Measurements from ENCODE around the gene FCER1G.

FCER1G gene

DNA sequence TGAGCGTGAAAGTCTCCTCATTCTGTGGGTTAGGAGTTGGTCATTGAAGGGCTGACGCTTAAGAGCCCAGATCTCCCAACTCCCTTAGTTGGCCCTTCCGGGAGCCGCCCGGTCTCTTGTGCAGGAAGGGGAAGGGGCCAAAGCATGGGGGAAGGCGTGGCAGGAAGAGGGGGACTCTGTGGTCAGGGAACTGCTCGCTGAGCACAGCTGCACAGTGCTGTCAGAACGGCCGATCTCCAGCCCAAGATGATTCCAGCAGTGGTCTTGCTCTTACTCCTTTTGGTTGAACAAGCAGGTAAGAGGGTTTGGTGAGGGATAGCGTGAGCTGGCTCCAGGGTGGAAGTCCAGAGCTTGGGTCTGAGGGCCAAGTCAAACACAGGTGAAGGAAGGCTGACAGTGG, at the start of gene FCER1G:
FCER1G (plus strand) TSS at position 220 of the 400 bp plus-strand sequence; CDS start at position 247, 27 bp downstream.
- peak; percentile 73 for DNase-seq

DNA sequence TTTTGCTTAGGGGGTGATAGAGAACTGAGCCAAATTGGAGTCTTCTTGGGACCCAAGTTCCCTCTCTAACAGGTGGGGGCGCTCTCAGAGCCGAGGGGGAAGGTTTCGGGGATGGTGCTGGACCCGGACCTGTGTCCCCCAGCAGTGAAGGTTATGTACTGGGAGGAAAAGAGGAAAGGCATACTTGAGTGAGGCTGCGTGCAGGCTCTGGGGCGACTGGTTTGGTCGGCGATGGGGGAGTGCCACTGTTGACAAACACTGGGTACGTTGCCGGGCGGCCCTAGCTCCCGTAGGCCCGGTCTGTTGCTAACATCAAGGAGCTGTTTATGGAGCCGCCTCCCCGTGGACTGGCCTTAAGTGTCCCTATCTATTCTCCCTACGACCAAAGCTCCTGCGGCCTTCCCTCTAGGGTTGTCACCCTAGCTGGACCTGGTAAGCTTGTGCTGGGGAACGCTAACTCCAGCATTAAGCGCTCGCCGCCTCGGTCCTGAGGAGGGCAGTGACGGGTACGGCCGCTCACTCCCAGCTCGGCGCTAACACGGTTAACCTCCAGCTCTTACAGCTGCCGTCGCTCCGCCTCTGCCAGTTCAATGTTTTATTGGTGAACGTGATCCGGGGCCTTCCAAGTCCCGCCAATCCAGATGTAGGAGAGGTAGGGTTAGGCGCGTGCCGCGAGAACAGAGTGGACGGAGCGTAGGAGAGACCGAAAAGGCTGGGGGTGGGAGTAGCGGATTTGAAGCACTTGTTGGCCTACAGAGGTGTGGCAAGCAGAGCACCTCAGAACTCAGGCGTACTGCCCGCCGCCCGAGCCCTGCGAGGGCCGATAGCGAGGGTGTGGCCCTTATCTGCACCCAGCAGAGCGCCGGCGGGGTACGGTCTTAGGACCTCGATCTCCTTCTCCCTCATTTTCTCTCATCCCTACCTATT, 49.1 kb upstream of the FCER1G start, which contains the start of gene PPOX:
PPOX (plus strand) TSS at position 685 of the 927 bp plus-strand sequence. CDS start 422 bp downstream, outside the sequence.
- DNase-seq: peak; percentile 97

DNA sequence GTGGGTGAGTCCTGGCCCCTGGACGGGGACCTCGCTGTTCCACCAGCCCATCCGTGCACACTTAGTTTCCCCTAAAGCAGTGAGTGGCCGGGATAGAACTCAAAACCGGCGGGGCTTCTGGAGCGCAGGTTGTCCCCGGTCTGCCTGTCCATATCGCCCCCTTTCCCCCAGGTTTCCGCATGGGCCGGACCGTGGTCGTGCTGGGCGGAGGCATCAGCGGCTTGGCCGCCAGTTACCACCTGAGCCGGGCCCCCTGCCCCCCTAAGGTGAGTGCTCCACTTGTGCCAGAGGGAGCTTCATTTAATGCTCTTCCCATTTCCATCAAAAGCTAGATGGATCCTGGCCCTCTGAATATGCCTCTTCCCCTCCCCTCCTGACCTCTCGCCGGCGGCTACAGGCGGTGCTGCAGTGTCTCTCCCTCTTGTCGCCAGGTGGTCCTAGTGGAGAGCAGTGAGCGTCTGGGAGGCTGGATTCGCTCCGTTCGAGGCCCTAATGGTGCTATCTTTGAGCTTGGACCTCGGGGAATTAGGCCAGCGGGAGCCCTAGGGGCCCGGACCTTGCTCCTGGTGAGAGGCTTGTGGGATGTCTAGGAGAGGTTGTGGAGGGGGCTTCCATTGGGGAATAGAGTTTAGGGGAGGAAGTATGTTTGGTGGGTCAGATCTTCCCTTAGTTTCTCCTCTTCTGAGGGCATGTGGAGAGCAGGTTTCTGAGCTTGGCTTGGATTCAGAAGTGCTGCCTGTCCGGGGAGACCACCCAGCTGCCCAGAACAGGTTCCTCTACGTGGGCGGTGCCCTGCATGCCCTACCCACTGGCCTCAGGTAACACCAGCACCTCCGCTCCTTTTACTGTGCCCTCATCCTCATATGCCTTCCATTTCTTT, 48.2 kb upstream of the FCER1G start:
- no peak for DNase-seq

DNA sequence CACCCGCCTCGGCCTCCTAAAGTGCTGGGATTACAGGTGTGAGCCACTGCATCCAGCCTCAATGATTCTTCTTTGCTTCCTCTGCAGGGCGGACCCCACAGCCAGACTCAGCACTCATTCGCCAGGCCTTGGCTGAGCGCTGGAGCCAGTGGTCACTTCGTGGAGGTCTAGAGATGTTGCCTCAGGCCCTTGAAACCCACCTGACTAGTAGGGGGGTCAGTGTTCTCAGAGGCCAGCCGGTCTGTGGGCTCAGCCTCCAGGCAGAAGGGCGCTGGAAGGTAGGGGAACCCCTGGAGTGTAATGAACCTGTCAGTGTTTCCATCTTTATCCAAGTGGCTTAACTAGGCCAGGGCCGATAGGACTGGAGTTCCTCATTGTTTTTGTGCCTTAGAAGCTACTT, 46.2 kb upstream of the FCER1G start:
- DNase-seq: no peak

DNA sequence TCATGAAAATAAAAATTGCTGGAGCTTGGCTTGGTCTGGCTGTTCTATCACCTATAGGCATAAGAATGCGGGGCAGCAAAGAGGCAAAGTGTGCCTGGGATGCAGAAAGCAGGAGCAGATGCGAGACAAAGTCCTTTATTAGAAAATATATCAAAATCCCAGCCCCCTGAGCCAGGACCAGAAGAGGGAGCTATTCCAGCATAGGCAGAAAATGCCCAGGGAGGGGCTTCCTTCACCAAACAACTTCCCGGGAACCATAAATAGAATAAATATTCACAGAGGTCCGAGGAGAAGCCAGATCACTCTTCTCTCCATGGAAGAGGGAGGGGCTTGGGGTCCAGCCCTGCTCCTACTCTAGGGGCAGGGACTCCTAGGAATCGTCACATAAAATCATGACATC, 43.9 kb upstream of the FCER1G start:
- no peak for DNase-seq

DNA sequence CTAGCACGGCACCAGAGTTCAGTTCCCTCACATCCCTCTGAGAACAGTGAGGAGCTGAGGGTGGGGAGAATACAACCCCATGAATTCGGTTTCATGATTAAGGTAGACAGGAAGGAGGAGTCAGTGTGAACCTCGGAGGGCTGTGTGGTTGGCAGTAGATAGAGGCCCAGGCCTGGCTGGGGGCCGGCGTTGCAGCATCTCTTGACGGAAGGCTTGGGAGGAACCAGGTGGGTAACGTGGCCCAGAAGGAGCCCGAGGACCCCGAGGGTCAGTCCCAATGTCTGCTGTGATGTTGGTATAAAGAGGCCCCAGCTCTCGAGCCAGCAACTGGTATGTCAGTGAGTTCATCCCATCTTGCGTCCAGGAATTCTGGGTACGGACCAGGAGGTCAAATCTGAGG, 43.4 kb upstream of the FCER1G start:
- no peak for DNase-seq

DNA sequence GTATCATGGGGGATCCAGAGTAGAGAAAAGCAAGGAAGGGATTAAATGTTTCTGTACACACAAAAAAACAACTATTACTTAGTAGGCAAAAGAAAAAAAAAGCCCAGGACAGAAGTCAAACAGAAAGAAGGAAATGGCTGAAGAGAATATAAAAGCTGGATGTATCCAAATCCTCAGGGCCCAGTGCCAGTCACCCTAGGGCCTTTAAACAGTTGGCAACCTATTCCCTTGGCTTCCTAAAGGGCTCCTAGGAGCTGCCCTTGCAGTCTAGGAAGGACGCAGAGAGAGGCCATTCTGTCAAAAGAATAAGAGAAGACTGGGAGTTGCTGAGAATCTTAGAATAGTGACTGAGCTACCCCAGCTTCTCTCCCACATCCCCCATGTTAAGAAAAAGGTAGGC, 42.7 kb upstream of the FCER1G start:
- no peak for DNase-seq

DNA sequence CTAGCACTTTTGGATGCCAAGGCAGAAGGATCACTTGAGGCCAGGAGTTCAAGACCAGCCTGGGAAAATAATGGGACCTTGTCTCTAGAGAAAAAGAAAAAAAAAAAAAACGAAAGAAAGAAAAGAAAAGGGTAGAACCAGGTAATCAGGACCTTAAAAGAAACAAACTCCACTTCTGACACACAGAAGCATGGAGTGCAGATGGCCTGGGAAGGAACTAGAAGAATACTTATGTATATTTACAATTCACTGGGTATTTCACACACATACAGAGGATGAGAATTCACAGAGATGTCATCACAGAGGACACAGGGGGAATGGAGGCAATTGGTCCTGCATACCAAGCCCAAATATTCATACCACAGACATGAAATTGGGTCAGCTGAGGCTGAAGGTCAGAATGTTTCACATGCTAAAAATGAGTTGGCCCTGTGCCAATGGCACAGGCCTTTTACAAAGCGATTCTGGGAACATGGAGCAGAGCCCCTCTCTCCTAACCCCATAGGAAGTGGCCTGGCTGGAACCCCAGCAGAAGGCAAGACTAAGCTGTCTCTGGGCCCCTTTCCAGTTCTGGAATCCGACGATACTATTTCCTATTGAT, 42.2 kb upstream of the FCER1G start:
- DNase-seq: no peak

DNA sequence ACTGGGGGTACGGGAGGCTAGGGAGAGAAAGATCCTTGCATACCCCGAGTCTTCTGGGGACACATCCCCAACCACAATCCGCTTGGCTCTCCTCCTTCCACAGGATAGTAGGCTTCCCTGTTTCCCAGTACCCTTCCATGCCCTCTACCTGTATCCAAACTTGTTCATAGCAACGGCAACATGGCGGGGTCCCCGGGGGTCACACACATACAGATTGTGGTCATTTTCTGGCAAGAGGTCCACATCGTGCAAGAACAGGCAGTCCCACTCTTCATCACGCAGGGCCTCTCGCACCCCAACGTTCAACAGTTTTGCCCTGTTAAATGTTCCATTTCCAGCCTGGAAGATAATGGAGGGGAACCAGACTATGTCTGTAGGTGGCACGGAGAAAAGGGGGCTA, 41.4 kb upstream of the FCER1G start:
- DNase-seq: no peak

DNA sequence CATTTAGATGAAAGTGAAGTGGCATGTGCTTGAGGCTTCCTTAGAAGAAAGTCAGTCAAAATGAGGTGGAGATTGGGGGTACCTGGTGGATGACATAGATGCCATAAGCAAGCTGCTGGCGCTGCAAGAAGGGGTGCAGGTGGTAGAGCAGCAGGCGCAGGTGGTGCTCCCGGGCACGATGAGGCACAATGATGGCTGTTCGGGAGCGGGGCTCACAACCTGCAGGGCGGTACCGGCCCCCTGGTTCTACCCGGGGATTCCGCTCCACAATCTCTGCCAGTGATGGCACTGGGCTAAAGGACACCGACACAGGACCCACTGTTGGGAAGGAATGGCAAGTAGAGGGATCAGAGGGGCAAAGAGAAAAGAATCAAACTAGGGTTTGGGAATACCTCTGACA, 40.2 kb upstream of the FCER1G start:
- no peak for DNase-seq

DNA sequence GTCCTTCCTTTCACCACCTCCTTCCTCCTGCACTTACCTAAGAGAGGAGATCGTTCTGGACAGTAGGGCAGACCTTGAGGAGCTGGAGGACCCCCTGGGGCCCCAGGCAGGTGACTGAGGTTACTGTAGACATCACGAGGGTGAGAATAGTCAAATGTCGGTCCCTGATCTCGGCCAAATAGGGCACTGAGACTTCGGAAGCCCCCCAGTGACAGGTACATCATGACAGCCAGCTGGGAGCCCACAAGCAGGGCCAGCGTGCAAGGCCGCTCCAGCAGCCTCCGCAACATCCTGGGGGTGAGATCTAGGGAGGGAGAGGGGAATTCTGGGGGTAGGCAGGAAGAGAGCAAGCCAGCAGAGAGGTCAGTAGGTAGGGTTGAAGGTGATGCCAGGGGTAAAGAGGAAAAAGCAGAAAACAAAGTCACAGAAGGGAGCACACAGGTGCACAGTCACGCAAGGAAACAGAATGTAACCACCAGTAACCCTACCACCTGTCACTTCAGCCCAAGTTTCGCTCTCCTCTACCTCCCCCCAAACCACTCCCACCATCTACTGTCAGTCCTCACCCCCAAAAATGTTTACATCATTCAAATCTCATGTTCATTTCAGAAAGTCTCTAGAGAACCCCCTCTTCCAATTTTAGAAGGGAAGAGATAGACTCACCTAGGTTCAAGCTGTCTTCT, 39.2 kb upstream of the FCER1G start:
- no peak for DNase-seq

DNA sequence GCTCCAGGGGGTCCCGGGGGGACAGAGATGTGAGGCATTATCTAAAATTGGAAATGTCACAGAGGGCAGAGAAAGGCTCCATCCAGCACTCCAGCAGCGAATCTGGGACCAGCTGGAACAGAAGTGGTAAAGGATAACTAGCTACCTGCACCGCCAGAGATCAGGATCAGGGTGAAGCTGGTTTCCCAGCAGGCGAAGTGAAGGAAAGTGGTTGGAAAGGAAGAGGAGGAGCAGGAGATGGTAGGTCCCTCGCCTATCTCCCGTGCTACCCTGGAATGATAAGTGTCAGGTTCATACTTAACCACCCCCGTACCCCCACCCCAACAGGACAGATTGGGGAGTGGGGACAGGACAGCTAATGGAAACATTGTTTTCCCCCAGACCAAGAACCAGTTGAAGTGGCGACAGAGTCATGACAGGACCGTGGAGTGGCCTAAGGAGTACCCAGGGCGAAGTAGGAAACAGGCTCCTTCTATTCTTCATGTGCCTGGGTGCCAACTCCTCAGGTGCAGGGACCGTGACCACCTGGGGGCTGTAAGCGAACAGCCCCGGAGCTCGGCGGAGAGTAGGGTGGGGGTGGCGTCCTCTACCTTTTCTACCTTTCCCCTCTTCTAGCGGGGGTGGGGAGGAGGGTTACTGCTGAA, 38.5 kb upstream of the FCER1G start:
- DNase-seq: no peak

DNA sequence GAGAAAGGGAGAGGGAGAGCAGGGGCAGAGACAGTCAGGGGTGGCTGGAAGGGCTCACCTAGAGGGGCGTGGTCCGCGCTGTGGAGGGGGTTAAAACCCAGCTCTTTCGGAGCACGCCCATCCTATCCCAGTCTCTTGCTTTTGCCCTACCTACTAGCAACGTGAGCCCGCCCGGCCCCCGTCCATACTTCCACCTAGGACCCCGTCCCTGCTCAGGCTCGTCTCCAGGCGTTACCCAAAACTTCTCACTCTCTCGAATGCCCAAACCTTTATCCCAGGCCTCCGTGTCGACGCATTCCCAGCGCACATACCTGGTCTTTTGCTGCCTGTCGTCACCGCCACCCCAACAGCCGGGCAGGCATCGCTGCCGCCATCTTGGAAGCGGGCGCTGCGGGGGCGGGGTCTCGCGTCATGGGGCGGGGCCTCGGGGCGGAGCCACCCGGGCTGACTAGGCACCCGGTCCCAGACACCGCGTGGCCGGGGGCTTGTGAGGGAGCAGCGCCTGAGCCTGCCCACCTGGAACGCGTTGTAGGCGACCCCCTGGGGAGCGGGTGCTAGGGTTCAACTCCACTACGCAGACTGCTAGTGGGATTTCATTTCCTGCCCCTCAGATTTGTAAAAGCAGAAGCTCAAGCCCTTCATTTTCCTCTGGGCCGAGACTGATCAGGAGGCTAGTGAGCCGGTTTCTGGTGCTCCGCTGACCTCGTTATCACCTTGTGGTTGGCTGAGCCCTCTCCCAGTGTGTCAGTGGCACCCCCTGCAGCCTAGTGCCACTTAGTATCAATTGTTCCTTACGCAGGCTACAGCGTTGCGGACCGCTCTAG, 37.8 kb upstream of the FCER1G start, which contains the start of gene B4GALT3:
B4GALT3 (minus strand) TSS at position 396 of the 824 bp plus-strand sequence. CDS start 1,447 bp downstream, outside the sequence.
- peak; percentile 80 for DNase-seq

DNA sequence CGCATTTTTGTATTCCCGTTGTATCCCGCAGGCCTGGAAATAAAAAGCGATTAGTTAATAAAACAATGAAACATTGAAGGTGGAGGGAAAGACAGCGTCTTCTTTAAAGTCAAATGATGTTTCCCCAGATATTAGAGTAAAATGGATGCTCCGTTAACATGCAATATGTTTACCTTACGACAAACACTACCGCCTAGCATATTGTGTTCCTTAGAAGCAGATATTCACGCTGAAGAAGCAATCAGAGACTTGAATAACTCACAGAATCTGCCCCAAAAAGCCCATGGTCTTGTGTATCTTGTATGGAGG, 37.2 kb upstream of the FCER1G start:
- DNase-seq: no peak

DNA sequence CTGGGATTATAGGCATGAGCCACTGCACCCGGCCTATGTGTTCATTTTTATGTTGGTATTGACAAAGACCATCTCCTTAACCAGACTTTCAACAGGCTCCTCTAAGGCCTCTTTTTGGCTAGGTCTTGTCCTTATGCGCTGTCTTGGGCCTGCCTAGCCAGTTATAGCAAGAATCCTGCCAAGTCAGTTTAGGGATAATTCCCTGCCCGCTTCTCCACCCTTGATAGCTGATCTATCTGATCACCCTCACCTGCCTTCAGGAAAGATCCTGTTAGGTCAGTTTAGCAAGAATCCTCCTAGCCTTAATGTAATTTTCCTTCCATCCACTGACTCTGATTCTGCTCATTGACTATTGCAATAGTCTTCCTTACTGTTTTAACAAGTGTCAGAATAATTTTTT, 35.4 kb upstream of the FCER1G start:
- no peak for DNase-seq

DNA sequence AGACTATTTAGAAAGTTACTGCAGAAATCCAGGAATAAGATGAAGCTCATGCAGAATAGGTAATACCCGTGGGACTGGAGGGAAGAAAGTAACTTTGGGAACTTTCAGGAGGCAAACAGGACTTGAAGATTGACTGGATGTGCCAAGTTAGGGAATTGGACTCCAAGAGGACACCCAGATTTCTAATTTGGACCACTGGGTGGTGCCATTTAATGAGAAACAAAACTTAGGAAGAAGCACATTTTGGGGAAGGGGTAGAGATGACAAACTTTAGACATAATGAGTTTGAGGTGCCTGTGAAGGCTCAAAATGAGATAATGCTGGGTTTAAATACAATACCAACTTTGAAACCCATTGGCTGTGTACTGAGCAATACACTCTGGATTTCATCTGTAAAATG, 34.5 kb upstream of the FCER1G start:
- peak; percentile 55 for DNase-seq

DNA sequence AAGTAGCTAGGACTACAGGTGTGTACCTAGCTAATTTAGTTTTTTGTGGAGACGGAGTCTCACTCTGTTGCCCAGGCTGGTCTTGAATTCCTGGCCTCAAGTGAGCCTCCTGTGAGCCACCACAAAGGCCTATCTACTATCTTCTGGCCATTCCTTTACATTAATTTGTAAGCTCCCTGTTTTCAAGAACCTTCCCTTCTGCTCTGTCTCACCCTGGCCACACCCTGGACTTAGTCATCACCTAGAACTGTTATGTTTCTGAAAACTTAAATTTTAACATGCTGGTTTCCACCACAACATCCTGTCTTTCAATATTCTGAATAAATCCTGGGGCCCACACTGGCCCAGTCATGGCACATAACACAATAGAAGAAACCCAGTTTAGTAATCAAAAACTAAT, 32.9 kb upstream of the FCER1G start:
- peak; percentile 86 for DNase-seq

DNA sequence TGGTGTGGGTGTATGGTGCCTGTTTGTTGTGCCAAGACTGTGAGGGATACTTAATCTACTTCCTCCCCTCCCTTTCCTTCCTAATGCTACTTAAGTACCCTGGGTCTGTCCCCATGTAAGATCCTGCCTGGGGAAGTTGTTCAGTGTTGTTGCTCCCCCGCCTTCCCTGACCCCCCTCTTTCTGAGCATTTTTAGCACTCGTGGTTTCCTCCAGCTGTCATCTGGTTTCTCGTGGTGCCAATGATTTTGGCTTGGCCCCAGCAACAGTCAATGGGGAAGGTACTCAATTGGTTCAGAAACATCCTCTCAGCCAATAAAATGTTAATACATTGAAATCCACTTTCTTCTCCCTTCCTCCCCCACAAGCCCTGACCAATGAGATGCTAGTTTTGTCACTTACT, 29.8 kb upstream of the FCER1G start:
- DNase-seq: peak; percentile 99

DNA sequence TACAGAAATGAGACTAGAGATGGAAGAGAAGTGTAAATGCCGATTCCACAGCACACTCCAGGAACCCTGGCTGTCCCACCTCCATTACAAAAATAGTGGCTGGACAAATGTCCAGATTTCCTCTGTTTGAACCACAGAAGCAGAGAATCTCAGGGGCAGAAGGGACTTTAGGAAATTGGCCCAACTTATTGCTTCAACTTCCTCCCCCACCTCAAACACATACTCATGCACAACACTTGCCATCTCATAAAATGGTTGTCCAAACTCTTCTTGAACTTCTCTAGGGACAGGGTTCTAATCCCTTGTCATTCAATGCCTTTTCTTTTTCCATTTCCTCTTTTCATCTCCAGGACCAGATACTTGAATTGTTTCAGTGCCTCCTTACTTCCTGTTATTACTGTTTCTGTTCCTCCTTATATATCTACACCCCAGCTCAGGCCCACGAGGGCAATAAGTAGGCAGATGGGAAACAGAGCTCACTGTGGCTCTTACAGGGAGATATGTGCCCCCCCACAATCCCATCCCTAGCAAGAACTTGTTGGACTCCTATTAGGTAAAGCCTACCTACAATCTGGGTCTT, 29.3 kb upstream of the FCER1G start:
- peak; percentile 100 for DNase-seq

DNA sequence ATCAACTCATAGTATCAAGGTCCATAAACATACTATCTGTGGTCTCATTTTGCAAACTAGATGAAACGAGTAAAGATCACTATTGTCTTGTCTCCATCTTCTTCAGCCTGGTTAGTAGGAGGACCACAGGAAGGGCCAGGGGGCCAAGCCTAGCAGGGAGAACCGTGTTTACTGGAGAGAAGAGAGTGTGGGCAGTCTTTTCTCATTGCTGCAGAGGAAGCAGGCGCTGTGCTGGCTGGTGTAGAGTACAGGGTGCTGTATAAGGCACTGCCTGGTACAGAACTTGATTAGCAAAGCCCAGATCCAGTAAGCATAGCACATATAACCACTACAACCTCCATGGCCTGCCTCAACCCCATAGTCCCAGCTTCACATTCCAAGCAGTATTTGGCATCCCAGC, 27.8 kb upstream of the FCER1G start:
- DNase-seq: no peak

DNA sequence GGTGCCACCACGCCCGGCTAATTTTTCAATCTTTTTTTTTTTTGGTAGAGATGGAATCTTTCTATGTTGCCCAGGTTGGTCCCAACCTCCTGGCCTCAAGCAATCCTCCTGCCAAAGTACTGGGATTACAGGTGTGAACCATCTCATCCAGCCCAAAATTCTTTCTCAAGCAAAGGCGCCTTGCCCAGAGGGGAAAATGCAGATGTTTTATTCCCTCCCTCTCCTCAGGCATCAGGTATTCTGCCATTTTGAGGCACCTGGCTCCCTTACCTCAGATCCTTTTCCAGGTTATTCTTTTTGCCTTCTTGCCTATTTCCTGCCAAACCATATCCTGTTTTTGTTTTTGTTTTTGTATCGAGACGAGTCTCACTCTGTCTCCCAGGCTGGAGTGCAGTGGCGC, 26.7 kb upstream of the FCER1G start:
- DNase-seq: no peak
